T-helper 2 cell treated with Interferon-gamma antibody and Interleukin-4, amounts not matched to agents 100 ng/mL and 5 ng/mL, for 36 hours (primary cell): Measurements from ENCODE around the gene SLC4A4. TPM values are rescaled to one million over a fixed set of nuclear protein-coding genes. Genes with fewer than 3 reads are reported as not detected.
"Not testable (repeated sequence)": the region's sequence is repeated elsewhere in the genome, so short reads cannot be mapped to it uniquely, and the experiment has no call there.

Experiments
- intact Hi-C: fragments of 100-400 bp; cut with micrococcal nuclease; formaldehyde crosslinking; loops from one replicate; pipeline ENCODE4 v1.15.1; 2023
- total RNA-seq: library from RNA; stranded (reverse); gene quantifications from 2 replicates; pipeline ENCODE4 v1.2.3, GENCODE V29; 2022

SLC4A4 gene
- total RNA-seq, 1 donor from 2014 or later, result 1.9 TPM

DNA sequence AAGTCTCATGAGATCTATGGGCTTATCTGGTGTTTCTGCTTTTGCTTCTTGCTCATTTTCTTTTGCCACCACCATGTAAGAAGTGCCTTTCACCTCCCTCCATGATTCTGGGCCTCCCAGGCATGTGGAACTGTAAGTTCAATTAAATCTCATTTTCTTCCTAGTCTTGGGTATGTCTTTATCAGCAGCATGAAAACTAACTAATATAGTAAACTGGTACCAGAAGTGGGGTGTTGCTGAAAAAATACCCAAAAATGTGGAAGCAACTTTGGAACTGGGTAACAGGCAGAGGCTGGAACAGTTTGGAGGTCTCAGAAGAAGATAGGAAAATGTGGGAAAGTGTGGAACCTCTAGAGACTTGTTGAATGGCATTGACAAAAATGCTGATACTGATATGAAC lies 70.1 kb downstream of the SLC4A4 start:
- intact Hi-C loops, result not testable (repeated sequence)

DNA sequence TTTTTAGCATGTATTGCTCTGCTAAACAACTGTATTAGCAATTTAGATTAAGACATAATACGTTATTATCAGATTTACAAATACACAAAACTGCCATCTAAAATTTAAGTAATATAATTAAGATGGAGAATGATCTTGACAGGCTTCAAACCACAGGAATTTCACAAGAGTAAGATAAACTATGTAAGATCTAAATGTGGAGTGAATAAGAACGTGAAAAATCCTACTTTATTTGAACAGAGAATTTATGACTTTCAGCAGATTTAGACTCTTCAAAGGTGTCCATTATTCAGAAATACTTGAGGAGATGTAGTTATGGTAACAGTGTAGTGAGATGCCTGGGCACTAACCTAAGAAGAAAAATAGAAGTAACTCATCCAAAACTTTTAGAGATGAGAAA lies 73.2 kb downstream of the SLC4A4 start:
- intact Hi-C loops, result no loop called here

DNA sequence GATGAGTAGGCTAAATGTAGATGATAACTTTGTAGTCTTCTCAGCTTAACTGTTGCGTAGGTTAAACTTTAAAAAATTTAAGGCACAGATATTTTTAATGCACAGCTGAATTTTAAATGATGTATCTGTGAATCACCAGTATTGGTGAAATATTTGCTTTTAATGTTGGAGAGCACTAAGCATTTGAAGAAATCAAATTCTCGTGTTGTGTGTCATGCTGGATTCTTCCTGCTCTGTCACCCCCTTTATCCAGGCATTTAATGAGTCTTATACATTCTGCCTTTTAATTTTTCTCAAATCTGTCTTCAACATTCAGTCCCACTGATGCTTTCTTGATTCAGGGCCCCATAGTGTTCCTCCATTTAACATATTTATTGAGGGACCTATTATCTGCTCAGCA lies 76.7 kb downstream of the SLC4A4 start:
- intact Hi-C loops, result no loop called here

DNA sequence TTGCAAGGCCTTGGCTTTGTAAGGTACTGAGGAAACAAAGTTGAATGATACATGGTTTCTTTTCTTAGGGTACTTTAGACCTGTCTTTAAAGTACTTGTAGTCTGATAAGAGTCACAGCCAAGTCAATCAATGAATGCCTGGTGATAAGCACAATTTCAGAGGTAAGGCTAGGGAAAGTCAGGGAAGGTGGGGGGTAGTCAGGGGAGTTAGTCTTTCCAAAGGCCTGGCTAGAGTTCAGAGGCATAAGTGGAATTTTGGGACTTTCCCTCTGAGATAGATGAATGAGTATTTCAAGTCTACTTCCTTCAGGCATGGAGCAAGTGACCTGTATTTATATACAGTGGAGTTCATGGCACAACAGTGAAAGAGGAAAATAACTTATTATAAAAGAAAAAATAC lies 78.3 kb downstream of the SLC4A4 start:
- intact Hi-C loops, result no loop called here

DNA sequence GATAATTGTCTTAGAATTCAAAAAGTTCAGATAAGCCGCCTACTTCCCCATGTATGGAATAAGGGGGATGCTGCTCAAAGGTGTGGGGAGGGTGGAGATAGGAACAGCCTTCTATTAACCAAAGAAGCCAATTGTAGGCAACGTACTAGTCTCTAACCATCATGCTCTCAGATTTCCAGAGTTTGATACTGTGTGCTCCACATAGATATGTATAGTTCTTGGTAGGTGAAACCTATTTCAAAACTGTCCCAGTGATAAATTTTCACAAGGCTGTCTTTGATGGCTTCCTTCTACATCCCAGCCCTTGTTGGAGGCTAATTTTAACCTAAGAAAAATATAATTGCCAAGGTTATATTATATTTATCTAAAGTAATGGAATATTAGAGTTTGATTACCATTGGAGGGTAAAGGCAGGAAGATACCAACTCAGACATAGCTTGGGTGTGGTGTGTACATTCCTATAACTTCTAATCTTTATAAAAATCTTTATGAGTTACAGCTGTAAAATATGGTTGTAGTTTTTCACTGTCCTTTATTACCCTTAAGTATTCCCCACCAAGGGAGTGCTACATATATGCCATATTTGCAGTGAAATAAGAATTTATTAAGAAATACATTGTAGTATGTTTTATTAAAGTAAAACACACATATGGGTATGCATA lies 87.7 kb downstream of the SLC4A4 start:
- intact Hi-C loops, result no loop called here

DNA sequence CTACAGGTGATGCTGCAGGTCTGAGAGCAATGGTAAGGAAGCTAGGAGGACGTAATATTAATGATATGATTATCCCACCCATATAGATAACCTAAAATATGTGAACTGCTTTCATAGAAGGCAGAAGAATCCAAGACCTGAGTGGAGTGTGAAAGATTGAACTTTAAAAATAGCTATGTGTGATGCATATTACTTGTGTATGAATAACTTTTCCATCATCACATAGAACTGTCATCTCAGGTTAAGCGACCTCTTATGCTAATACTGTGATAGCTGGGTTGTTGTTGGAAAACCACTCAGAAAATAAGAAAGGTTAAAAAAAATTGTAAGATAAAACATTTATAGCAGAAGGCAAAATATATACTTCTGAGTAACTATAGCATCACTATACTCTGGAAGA lies 90.3 kb downstream of the SLC4A4 start:
- intact Hi-C loops, result no loop called here

DNA sequence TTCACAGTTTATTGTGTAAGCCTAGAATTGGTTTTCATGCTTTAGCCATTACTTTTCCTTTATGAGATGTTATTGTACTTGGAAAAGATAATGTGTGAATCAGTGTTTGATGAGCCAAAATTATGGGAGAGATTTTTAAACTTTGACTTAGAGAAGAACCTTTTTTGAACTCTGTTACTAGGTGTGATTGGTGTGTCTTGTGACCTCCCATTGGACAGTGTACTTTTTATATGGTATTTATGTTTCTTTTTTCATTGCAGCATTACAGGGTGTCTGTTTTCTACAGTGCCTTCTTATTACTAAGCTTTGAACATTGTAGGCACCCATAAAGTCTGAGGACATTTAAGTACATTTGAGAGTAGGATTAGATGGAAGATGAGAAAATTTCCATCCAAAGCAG lies 91.1 kb downstream of the SLC4A4 start:
- intact Hi-C loops, result no loop called here

DNA sequence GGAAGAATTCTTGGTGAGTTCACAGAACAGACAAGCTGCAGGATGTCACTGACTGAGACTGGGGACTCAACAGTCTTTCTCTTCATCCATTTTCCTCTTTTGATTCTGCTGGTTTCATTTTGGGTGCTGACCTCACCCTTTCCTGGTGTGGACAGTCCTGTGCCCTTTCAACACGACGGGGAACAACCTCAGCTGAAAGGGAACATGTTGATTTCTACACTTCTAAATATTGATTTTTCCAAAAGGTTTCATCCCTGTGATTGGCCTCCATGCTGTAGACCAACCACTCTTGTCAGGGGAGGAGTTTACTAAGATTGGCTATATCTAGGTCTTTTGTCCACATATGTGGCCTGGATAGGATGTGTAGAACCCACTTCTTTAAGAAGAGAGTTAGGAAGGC lies 91.8 kb downstream of the SLC4A4 start:
- intact Hi-C loops, result no loop called here

DNA sequence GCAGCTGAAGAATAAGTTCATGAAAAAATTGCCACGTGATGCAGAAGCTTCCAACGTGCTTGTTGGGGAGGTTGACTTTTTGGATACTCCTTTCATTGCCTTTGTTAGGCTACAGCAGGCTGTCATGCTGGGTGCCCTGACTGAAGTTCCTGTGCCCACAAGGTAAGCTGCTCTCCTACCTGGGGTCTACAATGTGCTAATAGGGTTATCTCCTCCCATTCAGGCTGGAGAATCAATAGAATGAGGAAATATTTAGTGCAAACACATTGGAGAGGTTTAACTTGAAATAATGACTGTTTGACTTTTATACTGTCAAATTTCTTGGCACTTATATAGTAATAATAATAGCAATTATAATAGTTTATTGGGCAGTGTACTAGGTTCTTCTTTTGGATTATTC lies 101.8 kb downstream of the SLC4A4 start:
- intact Hi-C loops, result no loop called here

DNA sequence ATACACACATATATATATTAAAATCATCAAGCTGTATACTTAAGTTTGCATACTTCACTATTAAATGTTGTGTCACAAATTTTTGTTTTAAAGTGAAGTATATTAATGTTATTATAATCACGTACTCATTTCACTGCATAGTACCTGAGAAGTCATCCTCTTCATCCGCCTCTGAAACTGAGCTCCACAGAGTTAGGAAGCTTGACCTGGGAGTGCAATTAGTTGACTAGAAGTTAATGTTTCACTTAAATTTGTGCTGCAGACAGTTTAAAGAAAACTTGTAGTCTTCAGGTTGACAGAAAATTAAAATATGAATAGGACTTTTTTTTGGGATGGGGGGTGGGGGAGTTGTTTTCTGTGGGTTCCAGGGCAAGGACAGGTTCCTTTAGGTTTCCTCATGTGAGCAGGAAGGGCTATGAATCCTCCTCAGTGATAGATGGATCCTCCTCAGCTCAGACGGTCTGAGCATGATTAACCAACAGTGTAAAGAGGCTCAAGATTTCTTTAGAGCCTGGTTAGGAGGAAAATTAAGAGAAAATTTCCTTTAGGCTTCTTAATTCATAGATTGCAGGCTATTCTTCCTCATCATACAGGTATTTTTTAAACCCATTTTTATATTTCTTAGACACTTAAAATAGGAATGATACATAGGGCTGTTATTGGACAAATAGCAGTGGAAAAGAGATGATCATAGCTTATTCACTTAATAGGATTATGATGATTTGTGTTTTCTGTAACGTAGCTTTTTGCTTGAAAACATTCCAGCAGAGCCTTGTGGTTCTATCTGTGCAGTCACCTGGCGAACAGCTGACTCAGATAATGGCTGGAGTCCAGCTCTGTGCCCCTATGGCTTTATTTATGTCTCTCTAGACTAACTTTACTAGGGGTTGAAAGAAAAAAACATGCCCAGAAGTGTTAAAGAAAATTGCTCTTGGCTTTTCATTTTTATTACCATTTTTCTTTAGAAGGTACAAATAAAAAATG lies 102.7 kb downstream of the SLC4A4 start:
- intact Hi-C loops, result no loop called here

DNA sequence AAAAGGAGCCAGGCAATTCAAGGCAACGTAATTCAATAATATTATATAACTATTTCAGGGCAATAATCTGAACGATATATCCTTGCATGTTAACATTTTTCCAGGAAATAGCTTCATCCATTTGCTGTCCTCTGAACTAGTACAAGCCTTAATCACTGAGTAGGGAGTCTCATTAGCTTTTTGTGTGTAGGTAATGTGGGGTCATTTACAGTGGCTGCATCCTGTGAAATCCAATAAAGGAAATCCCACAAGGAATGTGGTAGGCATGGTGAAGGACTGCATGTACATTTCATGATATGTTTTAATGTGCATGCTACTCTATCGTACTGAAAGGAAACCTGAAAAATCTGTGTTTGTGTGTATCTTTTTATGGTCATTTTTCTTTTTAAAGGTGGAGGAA lies 103.5 kb downstream of the SLC4A4 start:
- intact Hi-C loops, result no loop called here

DNA sequence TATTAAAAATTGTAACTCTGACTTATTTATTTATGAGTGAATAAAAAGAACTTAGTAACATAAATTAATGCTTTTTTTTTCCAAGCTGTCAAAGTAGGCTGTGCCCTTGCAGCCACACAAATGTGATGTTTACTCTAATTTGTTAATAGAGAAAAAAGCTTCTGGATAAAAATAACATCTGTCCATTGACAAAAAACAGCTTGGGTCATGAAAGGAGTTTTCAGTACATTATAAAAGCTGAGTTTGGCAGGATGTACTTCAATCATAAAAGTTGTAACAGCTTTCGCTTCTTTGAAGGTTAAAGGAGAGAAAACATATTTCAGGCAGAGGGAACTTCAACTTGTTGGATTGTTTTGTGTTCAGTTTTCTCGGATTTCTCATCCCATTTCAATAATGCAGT lies 105.6 kb downstream of the SLC4A4 start:
- intact Hi-C loops, result no loop called here

DNA sequence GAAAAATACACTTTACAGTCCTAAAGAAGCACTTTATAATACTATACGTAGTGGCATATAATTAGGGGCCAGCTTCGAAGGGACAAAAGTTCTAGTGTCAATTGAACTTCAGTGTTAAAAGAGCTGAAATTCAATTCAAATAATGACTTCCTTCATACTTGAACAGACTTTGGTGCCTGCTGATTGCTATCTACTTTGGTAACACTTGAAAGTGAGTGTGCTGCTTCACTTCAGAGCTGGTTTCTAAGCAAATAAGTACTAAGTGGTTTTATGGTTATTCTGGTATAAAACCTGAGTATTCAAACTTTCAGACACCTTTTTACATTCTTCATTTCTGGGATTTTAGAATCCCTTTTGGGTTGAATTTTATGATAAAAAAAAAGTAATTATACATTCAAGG lies 107.0 kb downstream of the SLC4A4 start:
- intact Hi-C loops, result no loop called here

DNA sequence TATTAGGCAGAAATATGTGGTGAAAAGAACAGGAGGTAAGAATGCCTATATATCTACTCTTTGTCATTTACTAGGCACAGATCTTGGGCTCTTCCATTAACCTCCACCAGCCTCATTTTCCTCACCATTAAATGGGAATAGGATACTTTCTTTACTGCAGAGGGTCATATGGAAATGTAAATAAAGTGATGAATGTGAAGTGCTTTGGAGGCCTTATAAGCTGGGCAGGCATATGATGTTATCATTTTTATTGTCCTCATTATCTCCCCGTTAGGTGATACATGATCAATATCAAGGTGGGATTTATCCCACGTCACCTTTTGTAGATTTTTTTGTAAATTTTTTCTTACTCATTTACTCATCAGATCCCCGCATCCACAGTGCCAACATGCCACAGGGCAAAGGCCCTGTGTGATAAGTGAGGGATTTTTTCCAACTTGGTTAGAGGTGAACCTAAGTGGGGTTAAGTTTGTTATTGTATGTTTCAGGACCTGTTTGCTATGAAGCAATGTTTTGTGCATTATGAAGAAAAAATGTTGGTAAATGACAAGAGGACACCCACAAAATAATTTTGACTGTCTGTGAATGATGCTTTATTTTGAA lies 107.8 kb downstream of the SLC4A4 start:
- intact Hi-C loops, result no loop called here

DNA sequence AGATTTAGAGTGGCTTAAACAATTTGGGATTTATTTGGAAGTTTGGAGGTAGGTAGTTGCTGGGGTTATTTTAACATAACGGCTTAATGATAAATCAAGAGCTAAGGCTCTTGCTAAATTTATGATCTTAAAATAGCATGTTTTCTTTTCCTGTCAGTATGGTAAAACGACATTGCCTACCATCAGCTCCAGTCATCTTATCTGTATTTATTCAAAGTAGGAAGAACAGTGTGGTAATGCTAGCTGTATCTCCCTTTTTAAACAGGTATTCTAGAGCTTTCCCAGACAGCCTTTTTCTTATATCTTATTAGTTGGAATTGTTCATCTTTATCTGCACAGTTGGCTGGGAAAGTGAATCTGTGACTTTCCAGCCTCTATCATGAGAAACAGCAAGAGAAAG lies 110.2 kb downstream of the SLC4A4 start:
- intact Hi-C loops, result no loop called here

DNA sequence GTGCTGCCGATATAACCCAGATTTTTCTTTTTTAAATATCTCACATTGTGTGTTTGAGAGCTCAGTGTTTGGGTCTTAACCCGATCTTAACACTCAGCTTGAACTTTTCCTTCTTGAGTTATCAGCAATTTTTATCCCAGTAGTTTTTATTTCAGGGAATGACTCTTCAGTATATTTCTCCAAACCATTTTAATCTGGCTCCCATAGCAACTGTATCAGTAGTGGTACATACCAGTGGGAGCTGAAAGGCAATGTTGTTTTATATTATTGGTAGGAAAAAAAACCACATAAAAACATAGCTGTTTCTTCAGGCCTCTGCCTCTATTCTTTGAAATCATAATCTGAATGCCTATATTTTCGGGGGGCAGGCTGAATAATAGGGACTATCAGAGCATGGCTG lies 111.1 kb downstream of the SLC4A4 start:
- intact Hi-C loops, result no loop called here

DNA sequence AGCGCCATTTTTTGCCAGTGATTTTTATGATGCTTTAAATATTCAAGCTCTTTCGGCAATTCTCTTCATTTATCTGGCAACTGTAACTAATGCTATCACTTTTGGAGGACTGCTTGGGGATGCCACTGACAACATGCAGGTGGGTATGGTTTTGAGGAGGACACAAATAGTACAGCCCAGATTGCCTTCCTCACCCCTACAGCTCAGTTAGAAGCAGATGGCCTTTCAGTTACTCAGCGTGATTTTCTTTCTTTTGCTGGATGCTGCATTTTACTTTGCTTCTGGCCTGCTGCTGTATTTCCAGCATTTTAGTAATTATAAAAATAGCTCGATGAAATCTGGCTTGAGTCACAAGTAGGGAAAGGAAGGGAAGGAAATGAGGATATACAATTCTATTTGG lies 114.7 kb downstream of the SLC4A4 start:
- intact Hi-C loops, result no loop called here

DNA sequence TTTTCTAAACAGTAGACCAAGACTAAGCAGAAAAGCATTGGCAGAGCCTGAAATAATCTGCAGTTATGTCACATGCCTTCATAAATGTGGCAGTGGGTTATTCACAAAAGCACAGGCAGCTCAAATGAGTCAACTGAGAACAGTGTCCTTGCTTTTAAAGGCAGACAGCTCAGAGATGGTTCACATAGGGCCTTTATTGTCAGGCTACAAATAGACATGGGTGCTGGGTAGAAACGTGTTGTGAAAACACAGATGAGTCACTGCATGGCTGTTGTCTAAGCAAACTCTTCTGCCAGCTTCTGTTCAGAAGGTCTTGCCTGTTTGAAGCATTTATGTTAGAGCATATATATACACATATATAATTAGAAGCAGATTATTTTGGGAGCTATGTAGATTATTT lies 118.0 kb downstream of the SLC4A4 start:
- intact Hi-C loops, result no loop called here

DNA sequence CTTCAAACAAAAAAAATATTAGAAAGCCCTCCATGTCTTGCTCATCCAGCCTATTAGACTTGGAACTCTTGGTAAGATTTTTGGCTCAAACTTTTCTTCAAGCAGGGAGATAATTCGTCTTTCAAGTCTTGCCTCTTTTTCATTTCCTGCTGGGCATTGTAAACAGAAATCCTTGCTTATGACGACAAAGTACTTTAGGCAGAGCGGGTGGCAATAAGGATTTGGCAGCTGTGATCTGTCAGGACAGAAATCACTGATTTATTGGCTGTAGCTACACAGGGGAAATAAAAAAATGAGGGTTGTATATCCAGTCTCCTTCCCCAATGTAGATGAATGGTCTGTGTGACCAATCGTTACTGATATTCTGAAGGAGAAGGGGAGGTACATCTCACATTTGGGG lies 121.6 kb downstream of the SLC4A4 start:
- intact Hi-C loops, result no loop called here

DNA sequence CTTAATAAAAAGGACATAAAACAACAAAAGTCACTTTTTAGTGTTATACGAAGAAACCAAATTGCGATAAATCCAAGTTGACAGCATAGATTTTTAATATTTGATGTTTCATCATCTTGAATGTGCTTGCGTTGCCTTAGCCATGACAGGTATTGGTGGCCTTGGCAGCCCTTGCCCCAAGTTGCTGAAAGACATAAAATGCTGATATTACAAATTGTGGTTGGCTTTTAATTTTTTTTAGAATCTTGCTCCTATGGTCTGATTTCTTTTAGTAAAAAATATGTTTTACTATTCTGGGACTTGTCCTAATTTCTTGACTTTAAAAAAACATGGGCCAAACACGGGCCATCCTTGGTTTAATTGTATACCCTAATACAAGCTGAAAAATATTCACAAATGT lies 122.6 kb downstream of the SLC4A4 start:
- intact Hi-C loops, result no loop called here

DNA sequence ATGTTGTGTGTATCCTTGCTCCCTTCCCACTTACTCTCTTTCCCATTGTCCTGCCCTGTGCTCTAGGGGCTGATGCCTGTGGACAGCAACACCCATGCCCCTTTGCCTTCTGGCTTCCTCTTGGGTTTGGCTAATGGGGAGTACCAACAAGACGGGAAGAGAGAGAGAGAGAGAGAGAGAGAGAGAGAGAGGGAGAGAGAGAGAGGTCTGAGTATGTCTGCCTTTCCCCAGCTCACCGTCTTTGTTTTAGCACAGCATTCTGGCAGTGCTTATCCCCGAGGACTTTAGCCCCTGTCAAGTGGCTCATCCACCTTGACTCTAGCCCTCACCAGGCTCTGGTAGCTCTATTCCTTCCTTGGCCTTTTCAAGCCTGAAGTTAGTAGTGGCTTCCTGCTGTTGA lies 128.0 kb downstream of the SLC4A4 start:
- intact Hi-C loops, result no loop called here

DNA sequence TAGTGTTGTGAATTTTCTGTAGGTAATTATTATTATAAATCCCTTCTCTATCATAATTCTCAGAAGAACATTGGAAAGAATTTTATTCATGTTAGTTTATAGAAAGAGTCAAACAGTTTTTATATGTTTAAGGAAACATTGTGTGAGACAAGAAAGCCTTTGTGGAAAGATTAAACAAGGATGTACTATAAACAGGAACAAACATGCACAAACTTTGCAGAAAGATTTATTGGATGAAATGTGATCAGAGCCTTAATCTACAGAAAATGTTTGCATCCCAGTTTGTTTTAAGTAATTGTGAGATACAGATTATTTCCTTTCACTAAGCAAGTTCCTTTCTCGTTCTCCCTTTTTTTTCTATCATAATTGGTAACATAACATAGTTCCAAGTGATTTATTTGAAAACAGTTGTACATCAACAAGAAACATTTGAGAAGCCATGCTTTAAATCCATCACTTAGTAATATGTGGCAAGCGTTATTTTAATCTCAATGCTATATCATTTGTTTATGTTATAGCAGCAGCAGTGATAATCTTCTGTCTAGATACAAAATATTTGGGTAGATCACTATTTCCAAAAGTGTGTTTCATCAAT lies 129.4 kb downstream of the SLC4A4 start:
- intact Hi-C loops, result no loop called here
